A549 (cell line): ENCODE results near the gene RAB38. TPM values are rescaled to one million over a fixed set of nuclear protein-coding genes. Genes with fewer than 3 reads are reported as not detected.

ENCODE experiments used
- ATAC-seq, 2 experiments: fragments of 200-7000 bp in 1 of 2; fragments of >200 bp in 1 of 2; cut with Nextera tagmentation in 1 of 2; cut with Tn5 transposase in 1 of 2; 3 replicates each; pipeline versions ENCODE4 v1.8.0 to v1.9.1; 2018 to 2020; ENCODE audit warnings: mild to moderate bottlenecking in 1 of 2, moderate library complexity in 1 of 2
- CTCF ChIA-PET: fragments of 300-600 bp; sonication (Branson Sonifier 250); formaldehyde crosslinking; extraction: SDS; loops from one replicate; lab custom pipeline; 2021; ENCODE audit warnings: antibody characterized with exemption, inconsistent platforms; lab: Yijun Ruan, JAX
- POLR2A ChIA-PET: fragments of 350-600 bp; formaldehyde crosslinking; extraction: SDS; loops from one replicate; lab custom pipeline; 2021; ENCODE audit warnings: antibody characterized with exemption, inconsistent platforms; lab: Yijun Ruan, JAX
- DNase-seq, 2 experiments: peaks; one replicate each; pipeline versions ENCODE4 v3.0.0 to v3.0.0-alpha.2; 2011 to 2016; ENCODE audit warnings: low read depth in 1 of 2, low spot score in 1 of 2
- FAIRE-seq: peaks from 2 replicates; lab custom pipeline; 2011; peaks lifted over from hg19 to GRCh38; lab: Jason Lieb, UNC
- H3K27ac ChIP-seq, 2 experiments: fragments of >200 bp; sonication (Bioruptor Twin); formaldehyde crosslinking; 3 replicates each; pipeline ENCODE4 v1.5.1; 2016 to 2017
- H3K4me1 ChIP-seq: fragments of >200 bp; sonication (Bioruptor Twin); formaldehyde crosslinking; 3 replicates; pipeline ENCODE4 v1.6.1; 2016
- H3K4me2 ChIP-seq: fragments of >200 bp; sonication (Bioruptor Twin); formaldehyde crosslinking; 3 replicates; pipeline ENCODE4 v1.6.1; 2016
- H3K4me3 ChIP-seq: fragments of >200 bp; sonication (Bioruptor Twin); formaldehyde crosslinking; 3 replicates; pipeline ENCODE4 v1.5.1; 2016
- H3K9me3 ChIP-seq: fragments of >200 bp; sonication (Bioruptor Twin); formaldehyde crosslinking; 3 replicates; pipeline ENCODE4 v1.6.1; 2016
- BHLHE40 ChIP-seq: IDR thresholded peaks from 2 replicates; pipeline ENCODE4 v1.6.1; 2012; ENCODE audit warnings: low read depth, low read length, inconsistent platforms
- CBX8 ChIP-seq: fragments of 200-600 bp; sonication (generic); IDR thresholded peaks from 2 replicates; pipeline ENCODE4 v1.6.1; 2016
- CHD4 ChIP-seq: fragments of 200-600 bp; sonication (generic); IDR thresholded peaks from 2 replicates; pipeline ENCODE4 v1.6.1; 2016; ENCODE audit warnings: antibody characterized with exemption, mild to moderate bottlenecking, borderline replicate concordance
- EHF ChIP-seq: fragments of 250-450 bp; sonication (Bioruptor Pico); IDR thresholded peaks from 2 replicates; pipeline ENCODE4 v1.5.0; 2020; ENCODE audit warnings: mild to moderate bottlenecking
- EP300 ChIP-seq, 2 experiments: fragments of >200 bp; sonication (Bioruptor Twin); formaldehyde crosslinking; IDR thresholded peaks; 2 replicates in 1 of 2; 3 replicates in 1 of 2; pipeline ENCODE4 v1.6.1; 2016 to 2017
- KDM1A ChIP-seq: fragments of 200-600 bp; sonication (generic); IDR thresholded peaks from 2 replicates; pipeline ENCODE4 v1.6.1; 2016; ENCODE audit warnings: low read depth, mild to moderate bottlenecking
- KDM5A ChIP-seq: fragments of 200-600 bp; sonication (generic); IDR thresholded peaks from 2 replicates; pipeline ENCODE4 v1.6.1; 2016; ENCODE audit warnings: antibody characterized with exemption, mild to moderate bottlenecking
- MAZ ChIP-seq: fragments of 150-350 bp; IDR thresholded peaks from 2 replicates; pipeline ENCODE4 v1.6.1; 2014; ENCODE audit warnings: antibody characterized with exemption, low read depth, low read length, borderline replicate concordance
- RAD21 ChIP-seq, 2 experiments: fragments of >200 bp in 1 of 2; sonication (Bioruptor Twin) in 1 of 2; formaldehyde crosslinking in 1 of 2; IDR thresholded peaks in 1 of 2; conservative IDR thresholded peaks in 1 of 2; 2 replicates in 1 of 2; 3 replicates in 1 of 2; pipeline ENCODE4 v1.6.1; 2012 to 2018; ENCODE audit warnings: inconsistent platforms in 1 of 2
- RCOR1 ChIP-seq: fragments of 150-350 bp; IDR thresholded peaks from 2 replicates; pipeline ENCODE4 v1.6.1; 2014; ENCODE audit warnings: antibody characterized with exemption, low read length, low read depth
- RFX5 ChIP-seq: fragments of 450-650 bp; IDR thresholded peaks from 2 replicates; pipeline ENCODE4 v1.7.1; 2014; ENCODE audit warnings: antibody characterized with exemption, mild to moderate bottlenecking, moderate library complexity
- RNF2 ChIP-seq: fragments of 200-600 bp; sonication (generic); IDR thresholded peaks from 2 replicates; pipeline ENCODE4 v1.6.1; 2016; ENCODE audit warnings: low read depth, mild to moderate bottlenecking, antibody characterized with exemption, moderate library complexity, borderline replicate concordance
- SMC3 ChIP-seq: fragments of >200 bp; sonication (Bioruptor Twin); formaldehyde crosslinking; IDR thresholded peaks from 3 replicates; pipeline ENCODE4 v1.6.1; 2018; ENCODE audit warnings: inconsistent platforms
- TP53 ChIP-seq: fragments of 250-450 bp; sonication (Bioruptor Pico); IDR thresholded peaks from 2 replicates; pipeline ENCODE4 v1.5.0; 2021; ENCODE audit warnings: mild to moderate bottlenecking, moderate library complexity
- ZC3H11A ChIP-seq: fragments of 450-650 bp; IDR thresholded peaks from 2 replicates; pipeline ENCODE4 v1.6.1; 2014; ENCODE audit warnings: antibody characterized with exemption, mild to moderate bottlenecking
- ZFP36 ChIP-seq: fragments of 450-650 bp; IDR thresholded peaks from 2 replicates; pipeline ENCODE4 v1.6.1; 2014; ENCODE audit warnings: borderline replicate concordance; ENCODE audit not compliant: partially characterized antibody
- WGBS: methylation state at CpG from one replicate; pipeline ENCODE4 v1.1.6; 2017; ENCODE audit errors: missing lambda C conversion rate; 5-methylcytosine and 5-hydroxymethylcytosine counted together
- polyA plus RNA-seq, 4 experiments: library from polyadenylated mRNA; depleted of rRNA in 3 of 4; stranded (reverse); fragments of >200 nt; fragmentation: RNase III in 1 of 4; extraction: RNeasy Plus Mini Kit Qiagen cat#74134 plus additional on column Dnase treatment in 1 of 4; gene quantifications; 2 replicates in 3 of 4; 3 replicates in 1 of 4; pipeline ENCODE4 v1.2.3, GENCODE V29; 2011 to 2017
- TF ChIP-seq, protein P1 (sequence below): fragments of >200 bp; sonication (Bioruptor Twin); formaldehyde crosslinking; IDR thresholded peaks from 2 replicates; pipeline ENCODE4 v1.6.1; 2016
- TF ChIP-seq, protein P2 (sequence below): fragments of 200-600 bp; sonication (generic); IDR thresholded peaks from 2 replicates; pipeline ENCODE4 v1.6.1; 2016; ENCODE audit warnings: antibody characterized with exemption, mild to moderate bottlenecking, moderate library complexity
- TF ChIP-seq, protein P3 (sequence below): IDR thresholded peaks from 2 replicates; pipeline ENCODE4 v1.6.1; 2012

RAB38 gene
- polyA plus RNA-seq, 2 of the 4 experiments (the other 2 are of a cell fraction) = 0.59 to 1.6 TPM

DNA sequence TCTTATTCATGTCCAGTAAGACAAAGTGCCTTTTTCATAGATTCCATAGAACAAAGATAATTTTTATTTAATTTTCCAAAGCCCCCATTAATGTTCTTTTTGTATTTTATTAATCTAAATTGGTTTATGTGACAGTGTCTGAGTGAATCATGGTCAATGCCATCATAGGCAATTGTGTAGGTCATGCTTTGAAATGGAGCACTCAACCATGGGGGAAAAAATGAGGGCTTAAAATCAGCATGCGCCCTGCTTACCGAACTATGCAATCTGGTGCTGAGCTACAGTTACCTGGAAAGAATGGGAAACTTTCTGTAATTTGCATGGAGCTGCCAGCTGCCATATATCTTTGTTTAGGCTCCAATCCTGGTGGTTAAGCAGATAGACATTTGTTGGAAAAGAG is 28.4 kb upstream of the RAB38 start:
- ChIA-PET POLR2A (no interaction called here), CTCF (no interaction called here)
- H3K27ac ChIP-seq = no peak overlapping the region
- H3K9me3 ChIP-seq = no peaks in the 10 kb centered on the region
- DNase-seq (no peak), FAIRE-seq (no peak), ATAC-seq (no peak)
- TF ChIP-seq MAZ (no peak), CBX8 (no peak), TP53 (no peak), SMC3 (no peak), ZFP36 (no peak), RCOR1 (no peak), CHD4 (no peak), RAD21 (conservative IDR thresholded peaks at IDR 0.05 in 1 of 2, IDR thresholded peaks at IDR 0.05 in 1 of 2) (no peak)
- TF ChIP-seq, protein P1, sequence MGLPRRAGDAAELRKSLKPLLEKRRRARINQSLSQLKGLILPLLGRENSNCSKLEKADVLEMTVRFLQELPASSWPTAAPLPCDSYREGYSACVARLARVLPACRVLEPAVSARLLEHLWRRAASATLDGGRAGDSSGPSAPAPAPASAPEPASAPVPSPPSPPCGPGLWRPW = no peak
- TF ChIP-seq, protein P2, sequence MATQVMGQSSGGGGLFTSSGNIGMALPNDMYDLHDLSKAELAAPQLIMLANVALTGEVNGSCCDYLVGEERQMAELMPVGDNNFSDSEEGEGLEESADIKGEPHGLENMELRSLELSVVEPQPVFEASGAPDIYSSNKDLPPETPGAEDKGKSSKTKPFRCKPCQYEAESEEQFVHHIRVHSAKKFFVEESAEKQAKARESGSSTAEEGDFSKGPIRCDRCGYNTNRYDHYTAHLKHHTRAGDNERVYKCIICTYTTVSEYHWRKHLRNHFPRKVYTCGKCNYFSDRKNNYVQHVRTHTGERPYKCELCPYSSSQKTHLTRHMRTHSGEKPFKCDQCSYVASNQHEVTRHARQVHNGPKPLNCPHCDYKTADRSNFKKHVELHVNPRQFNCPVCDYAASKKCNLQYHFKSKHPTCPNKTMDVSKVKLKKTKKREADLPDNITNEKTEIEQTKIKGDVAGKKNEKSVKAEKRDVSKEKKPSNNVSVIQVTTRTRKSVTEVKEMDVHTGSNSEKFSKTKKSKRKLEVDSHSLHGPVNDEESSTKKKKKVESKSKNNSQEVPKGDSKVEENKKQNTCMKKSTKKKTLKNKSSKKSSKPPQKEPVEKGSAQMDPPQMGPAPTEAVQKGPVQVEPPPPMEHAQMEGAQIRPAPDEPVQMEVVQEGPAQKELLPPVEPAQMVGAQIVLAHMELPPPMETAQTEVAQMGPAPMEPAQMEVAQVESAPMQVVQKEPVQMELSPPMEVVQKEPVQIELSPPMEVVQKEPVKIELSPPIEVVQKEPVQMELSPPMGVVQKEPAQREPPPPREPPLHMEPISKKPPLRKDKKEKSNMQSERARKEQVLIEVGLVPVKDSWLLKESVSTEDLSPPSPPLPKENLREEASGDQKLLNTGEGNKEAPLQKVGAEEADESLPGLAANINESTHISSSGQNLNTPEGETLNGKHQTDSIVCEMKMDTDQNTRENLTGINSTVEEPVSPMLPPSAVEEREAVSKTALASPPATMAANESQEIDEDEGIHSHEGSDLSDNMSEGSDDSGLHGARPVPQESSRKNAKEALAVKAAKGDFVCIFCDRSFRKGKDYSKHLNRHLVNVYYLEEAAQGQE = no peak
- 57% methylated on average over 2 of the region's 2 CpGs for WGBS
- H3K4me3 ChIP-seq = no peak overlapping the region
- no peak overlapping the region for H3K4me2 ChIP-seq
- no peaks in the 10 kb centered on the region for H3K4me1 ChIP-seq

DNA sequence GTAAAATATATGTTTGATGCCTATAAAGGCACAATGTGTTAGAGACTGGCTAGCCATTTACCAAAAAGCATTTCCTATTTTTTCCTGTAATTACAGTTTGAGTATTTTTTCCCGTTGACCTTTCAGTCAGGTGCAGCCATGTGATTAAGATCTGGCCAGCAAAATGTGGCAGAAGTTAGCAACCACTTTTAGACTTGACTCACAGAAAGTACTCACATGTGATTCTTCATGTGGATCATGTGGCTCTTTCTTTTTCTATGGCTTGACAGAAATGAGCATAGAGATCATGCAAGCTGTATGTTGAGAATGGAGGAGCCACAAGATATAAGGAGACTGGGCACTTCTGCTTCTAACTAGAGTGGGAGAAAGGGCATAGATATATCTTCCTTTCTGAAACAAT is 27.3 kb upstream of the RAB38 start:
- TF ChIP-seq EP300 (IDR thresholded peaks at IDR 0.05) = no peak
- no peak for TF ChIP-seq KDM5A
- TF ChIP-seq, protein P3, sequence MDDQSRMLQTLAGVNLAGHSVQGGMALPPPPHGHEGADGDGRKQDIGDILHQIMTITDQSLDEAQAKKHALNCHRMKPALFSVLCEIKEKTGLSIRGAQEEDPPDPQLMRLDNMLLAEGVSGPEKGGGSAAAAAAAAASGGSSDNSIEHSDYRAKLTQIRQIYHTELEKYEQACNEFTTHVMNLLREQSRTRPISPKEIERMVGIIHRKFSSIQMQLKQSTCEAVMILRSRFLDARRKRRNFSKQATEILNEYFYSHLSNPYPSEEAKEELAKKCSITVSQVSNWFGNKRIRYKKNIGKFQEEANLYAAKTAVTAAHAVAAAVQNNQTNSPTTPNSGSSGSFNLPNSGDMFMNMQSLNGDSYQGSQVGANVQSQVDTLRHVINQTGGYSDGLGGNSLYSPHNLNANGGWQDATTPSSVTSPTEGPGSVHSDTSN = no peak
- no peak for TF ChIP-seq CBX8
- WGBS = 0% methylated on average over 1 of the region's 1 CpG
- POLR2A ChIA-PET = no interaction called here

DNA sequence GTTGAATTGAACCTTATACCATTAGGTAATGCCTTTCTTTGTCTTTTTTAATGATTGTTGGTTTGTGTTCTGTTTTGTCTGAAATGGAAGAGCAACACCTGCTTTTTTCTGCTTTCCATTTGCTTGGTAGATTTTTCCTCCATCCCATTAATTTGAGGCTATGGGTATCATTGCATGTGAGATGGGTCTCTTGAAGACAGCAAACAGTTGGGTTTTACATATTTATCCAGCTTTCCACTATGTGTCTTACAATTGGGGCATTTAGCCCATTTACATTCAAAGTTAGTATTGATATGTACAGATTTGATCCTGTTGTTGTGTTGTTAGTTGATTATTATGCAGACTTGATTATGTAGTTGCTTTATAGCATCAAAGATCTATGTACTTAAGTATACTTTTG is 21.1 kb upstream of the RAB38 start:
- ChIA-PET CTCF (no interaction called here), POLR2A (no interaction called here)
- Histone ChIP-seq H3K4me2 (no peak overlapping the region), H3K4me3 (no peak overlapping the region), H3K9me3 (no peaks in the 10 kb centered on the region), H3K4me1 (no peaks in the 10 kb centered on the region), H3K27ac (no peak overlapping the region)
- no peak for TF ChIP-seq RFX5
- no peak for TF ChIP-seq BHLHE40
- TF ChIP-seq, protein P3 = no peak
- TF ChIP-seq EP300 (IDR thresholded peaks at IDR 0.05) = no peak
- no peak for TF ChIP-seq RNF2
- TF ChIP-seq CHD4 = no peak
- no peak for TF ChIP-seq SMC3
- TF ChIP-seq RCOR1 = no peak
- no peak for TF ChIP-seq TP53
- TF ChIP-seq EHF (CRISPR knock-in tag) = no peak
- TF ChIP-seq KDM1A = no peak
- TF ChIP-seq ZC3H11A = no peak
- FAIRE-seq (no peak), ATAC-seq (no peak), DNase-seq (no peak)

More for the DNA sequence above, 27.3 kb upstream of the RAB38 start:
- H3K4me3 ChIP-seq = no peak overlapping the region
- H3K27ac ChIP-seq = no peak overlapping the region
- DNase-seq (no peak), ATAC-seq (no peak), FAIRE-seq (no peak)
- no peaks in the 10 kb centered on the region for H3K9me3 ChIP-seq
- H3K4me1 ChIP-seq = no peaks in the 10 kb centered on the region
- CTCF ChIA-PET = interaction anchor here (1.2 kb wide), 1 partner anchor 99 kb away, joined by 3 read pairs; no protein-coding TSS in a partner anchor
- no peak overlapping the region for H3K4me2 ChIP-seq
